IPS DF 6.9 (cell line): ENCODE measurements around the gene PRSS53.
A peak's percentile ranks its signal among the peaks of the same experiment; 100 is the strongest.

Source experiments
- DNase-seq: peaks from one replicate; pipeline ENCODE4 v3.0.0-alpha.2; 2013; ENCODE audit warnings: low read depth, low spot score
- H3K27ac ChIP-seq: one replicate; pipeline ENCODE4 v1.5.1; 2013; ENCODE audit warnings: low read length, control low read depth
- H3K27me3 ChIP-seq: 2 replicates; pipeline ENCODE4 v1.6.1; 2013; ENCODE audit warnings: mild to moderate bottlenecking, low read length; ENCODE audit not compliant: control insufficient read depth, insufficient read depth
- H3K36me3 ChIP-seq: 2 replicates; pipeline ENCODE4 v1.6.1; 2013; ENCODE audit warnings: low read length; ENCODE audit not compliant: control insufficient read depth, insufficient read depth
- H3K4me1 ChIP-seq: 2 replicates; pipeline ENCODE4 v1.6.1; 2013; ENCODE audit warnings: low read length; ENCODE audit not compliant: control insufficient read depth, insufficient read depth
- H3K4me3 ChIP-seq: 2 replicates; pipeline ENCODE4 v1.5.1; 2013; ENCODE audit warnings: mild to moderate bottlenecking, low read length
- H3K9me3 ChIP-seq: 2 replicates; pipeline ENCODE4 v1.6.1; 2013; ENCODE audit warnings: low read length, inconsistent platforms; ENCODE audit not compliant: control insufficient read depth, insufficient read depth
- WGBS: extraction: QIAGEN DNeasy Blood & Tissue Kit; methylation state at CpG from one replicate; pipeline ENCODE4 v1.1.7; 2013; ENCODE audit warnings: mixed read lengths, missing lambda C conversion rate; ENCODE audit not compliant: insufficient read length, insufficient coverage; 5-methylcytosine and 5-hydroxymethylcytosine counted together

The PRSS53 gene

DNA sequence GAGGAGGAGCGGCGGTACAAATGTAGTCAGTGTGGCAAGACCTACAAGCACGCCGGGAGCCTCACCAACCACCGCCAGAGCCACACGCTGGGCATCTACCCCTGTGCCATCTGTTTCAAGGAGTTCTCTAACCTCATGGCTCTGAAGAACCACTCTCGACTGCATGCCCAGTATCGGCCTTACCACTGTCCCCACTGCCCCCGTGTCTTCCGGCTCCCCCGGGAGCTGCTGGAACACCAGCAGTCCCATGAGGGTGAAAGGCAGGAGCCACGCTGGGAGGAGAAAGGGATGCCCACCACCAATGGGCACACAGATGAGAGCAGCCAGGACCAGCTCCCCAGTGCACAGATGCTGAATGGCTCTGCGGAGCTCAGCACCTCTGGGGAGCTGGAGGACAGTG, 11.7 kb downstream of the PRSS53 start:
- no peak for DNase-seq
- Histone ChIP-seq H3K4me3 (no peak overlapping the region), H3K27ac (no peak overlapping the region), H3K4me1 (no peaks in the 10 kb centered on the region), H3K27me3 (no peaks in the 10 kb centered on the region), H3K36me3 (peaks cover 44% of the 10 kb centered on the region), H3K9me3 (no peaks in the 10 kb centered on the region)
- no CpG with 5 or more reads among the region's 13 CpGs for WGBS

DNA sequence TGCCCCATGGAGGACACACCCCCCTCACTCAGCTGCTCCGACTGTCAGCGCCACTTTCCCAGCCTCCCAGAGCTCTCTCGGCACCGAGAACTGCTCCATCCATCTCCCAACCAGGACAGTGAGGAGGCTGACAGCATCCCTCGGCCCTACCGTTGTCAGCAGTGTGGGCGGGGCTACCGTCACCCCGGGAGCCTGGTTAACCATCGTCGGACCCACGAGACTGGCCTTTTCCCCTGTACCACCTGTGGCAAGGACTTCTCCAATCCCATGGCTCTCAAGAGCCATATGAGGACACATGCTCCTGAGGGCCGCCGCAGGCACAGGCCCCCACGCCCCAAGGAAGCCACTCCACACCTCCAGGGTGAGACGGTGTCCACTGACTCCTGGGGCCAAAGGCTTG, 12.4 kb downstream of the PRSS53 start:
- Histone ChIP-seq H3K27ac (no peak overlapping the region), H3K9me3 (no peaks in the 10 kb centered on the region), H3K27me3 (no peaks in the 10 kb centered on the region), H3K36me3 (peaks cover 42% of the 10 kb centered on the region), H3K4me3 (no peak overlapping the region), H3K4me1 (no peaks in the 10 kb centered on the region)
- no CpG with 5 or more reads among the region's 16 CpGs for WGBS
- no peak for DNase-seq

DNA sequence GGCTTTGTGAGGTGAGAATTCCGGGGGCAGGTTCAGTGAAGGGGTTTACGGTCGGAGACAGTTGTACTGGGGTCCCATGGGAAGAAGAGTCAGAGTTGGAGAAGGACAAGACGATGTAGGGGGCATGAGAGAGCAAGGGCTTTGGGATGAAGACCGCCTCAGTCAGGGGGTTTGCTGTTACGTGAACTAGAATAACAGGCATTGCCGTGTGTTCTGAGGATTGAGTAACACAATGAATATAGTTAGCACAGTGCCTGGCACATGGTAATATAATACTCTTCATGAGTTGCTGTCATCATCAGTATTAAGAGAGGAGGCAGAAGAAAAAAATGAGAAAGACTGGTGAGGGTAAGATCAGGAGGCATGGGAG, 13.9 kb downstream of the PRSS53 start:
- no peak for DNase-seq
- no CpG with 5 or more reads among the region's 7 CpGs for WGBS
- H3K4me1 ChIP-seq = no peaks in the 10 kb centered on the region
- H3K27me3 ChIP-seq = no peaks in the 10 kb centered on the region
- H3K27ac ChIP-seq = no peak overlapping the region
- H3K4me3 ChIP-seq = peak overlapping the region; percentile 73; the same call in 1 of the 2 replicates
- peaks cover 27% of the 10 kb centered on the region for H3K36me3 ChIP-seq
- H3K9me3 ChIP-seq = no peaks in the 10 kb centered on the region

DNA sequence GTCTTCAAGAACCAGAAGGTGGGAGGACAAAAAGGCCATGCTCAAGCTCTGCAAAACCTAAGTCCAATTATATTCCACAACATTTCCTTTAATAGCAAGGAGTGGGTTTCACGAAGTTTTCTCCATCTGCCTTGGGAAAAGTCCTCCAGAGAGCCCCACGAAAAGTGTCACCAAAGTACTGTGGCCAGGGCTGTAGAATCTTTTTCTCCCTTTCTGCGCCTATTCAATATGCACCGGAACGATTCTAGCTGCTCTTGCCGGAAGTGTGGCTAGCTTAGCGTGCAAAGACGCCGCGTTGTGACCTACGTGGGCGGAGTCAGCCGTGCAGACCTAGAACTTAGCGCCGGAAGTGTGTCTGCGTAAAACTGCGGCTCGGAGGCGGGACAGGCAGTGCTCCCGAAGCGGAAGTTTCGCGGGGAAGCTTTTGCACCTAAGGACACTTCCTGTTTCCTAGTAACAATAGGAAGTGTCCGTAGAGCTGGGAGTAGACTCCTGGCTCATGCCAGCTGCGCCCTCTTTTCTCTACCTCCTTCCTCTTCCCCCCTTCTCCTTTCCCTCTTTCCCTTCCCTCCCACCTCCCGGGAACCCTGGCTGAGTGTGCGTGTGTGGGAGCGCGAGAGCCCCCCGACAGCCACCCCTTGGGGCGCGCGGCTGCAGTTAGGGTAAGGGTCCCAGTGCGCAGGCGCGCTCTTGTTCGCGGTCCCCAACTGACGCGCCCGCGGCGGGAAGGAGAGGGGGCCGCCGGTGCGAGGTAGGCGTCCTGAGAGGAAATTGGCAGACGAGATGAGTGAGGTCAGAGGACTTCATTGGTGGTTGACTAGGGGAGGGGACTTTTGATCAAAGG, 14.6 kb downstream of the PRSS53 start, which contains the start of the genes ZNF646 and ZNF668:
Gene ZNF646, plus strand, starts transcription at position 453 of the 844 bp plus-strand sequence. CDS start 1,903 bp downstream, outside the sequence.
Gene ZNF668, minus strand, starts transcription at position 271 of the 844 bp plus-strand sequence. CDS start 9,781 bp downstream, outside the sequence.
- no CpG with 5 or more reads among the region's 48 CpGs for WGBS
- DNase-seq = peak; percentile 99

DNA sequence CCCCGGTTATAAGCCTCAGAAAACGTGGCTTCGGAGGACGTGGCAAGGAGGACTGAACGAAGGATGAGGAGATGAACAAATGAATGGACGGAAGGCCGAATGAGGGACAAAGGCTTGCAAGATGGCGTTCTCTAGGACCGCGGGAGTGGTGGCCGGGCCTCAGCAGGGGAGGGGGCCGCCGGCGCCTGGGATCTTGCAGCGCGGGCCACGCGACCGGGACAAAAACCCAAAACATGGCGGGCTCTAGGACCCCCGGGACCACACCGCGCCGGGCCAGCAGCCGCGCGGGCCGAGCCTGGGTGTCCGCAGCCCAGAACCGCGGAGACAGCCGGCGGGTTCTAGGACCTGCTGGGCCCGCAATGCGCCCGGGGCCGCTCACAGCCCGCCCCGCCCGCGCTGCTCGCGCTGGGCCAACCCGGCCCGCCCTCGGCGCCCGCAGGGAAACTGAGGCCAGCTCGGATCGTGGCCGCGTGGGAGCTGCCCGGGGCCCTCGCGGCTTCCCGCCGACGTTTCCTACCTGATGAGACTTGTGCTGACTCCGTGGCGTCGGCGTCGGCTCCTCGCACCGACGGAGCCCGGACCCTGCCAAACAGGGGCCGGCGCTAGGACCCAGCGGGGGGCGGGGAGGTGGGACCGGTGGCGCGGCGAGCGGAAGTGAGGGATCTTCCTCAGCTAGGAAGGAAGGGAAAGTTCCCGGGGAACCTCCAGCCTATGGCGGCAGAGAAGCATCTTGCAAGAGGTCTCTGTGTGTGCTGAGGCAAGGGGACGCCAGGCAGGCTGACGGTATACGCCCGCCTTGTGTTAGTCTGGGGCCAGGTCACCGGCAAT, 15.4 kb downstream of the PRSS53 start:
- Histone ChIP-seq H3K36me3 (peaks cover 18% of the 10 kb centered on the region), H3K9me3 (no peaks in the 10 kb centered on the region), H3K4me3 (peak overlapping the region; percentile 92), H3K27me3 (no peaks in the 10 kb centered on the region), H3K27ac (no peak overlapping the region), H3K4me1 (no peaks in the 10 kb centered on the region)
- peak; percentile 58 for DNase-seq
- WGBS = no CpG with 5 or more reads among the region's 83 CpGs

More for the DNA sequence above, 14.6 kb downstream of the PRSS53 start, which contains the start of the genes ZNF646 and ZNF668:
- no peaks in the 10 kb centered on the region for H3K9me3 ChIP-seq
- H3K36me3 ChIP-seq = peaks cover 26% of the 10 kb centered on the region
- H3K27ac ChIP-seq = no peak within 1 kb of the TSS
- H3K4me3 ChIP-seq = peak within 1 kb of the TSS; percentile 92
- no peaks in the 10 kb centered on the region for H3K4me1 ChIP-seq
- H3K27me3 ChIP-seq = no peaks in the 10 kb centered on the region

DNA sequence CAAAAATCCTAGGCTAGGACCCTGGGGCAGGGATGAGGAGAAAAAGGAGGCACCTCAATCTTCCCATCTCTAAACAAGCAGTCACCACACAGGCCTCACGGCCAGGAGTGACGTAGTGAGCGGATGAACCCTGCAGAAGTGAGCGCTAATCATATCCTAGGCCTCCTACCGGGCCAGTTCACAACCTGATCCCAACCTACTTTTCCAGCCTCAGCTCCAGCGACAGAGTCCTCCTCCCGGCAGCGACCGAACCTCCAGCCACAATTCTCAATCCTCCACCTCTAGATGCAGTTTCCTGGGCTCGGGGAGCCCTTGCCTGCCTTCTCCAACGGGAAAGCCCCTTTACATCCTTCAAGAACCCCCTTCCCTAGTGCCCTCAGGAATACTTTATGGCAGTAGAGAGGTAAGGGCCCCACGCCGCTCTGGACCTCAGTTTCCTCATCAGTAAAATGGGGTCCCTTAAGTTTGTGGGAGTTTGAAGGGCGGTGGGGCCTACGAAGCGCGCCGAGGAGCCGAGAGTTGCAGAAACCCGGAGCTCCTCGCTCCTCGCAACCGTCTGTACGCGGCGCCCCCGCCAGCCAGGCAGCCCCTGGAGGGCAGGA, 16.1 kb downstream of the PRSS53 start:
- H3K4me3 ChIP-seq = peak overlapping the region; percentile 92
- H3K9me3 ChIP-seq = no peaks in the 10 kb centered on the region
- no peaks in the 10 kb centered on the region for H3K4me1 ChIP-seq
- no CpG with 5 or more reads among the region's 27 CpGs for WGBS
- no peak overlapping the region for H3K27ac ChIP-seq
- H3K27me3 ChIP-seq = no peaks in the 10 kb centered on the region
- peaks cover 13% of the 10 kb centered on the region for H3K36me3 ChIP-seq
- no peak for DNase-seq

DNA sequence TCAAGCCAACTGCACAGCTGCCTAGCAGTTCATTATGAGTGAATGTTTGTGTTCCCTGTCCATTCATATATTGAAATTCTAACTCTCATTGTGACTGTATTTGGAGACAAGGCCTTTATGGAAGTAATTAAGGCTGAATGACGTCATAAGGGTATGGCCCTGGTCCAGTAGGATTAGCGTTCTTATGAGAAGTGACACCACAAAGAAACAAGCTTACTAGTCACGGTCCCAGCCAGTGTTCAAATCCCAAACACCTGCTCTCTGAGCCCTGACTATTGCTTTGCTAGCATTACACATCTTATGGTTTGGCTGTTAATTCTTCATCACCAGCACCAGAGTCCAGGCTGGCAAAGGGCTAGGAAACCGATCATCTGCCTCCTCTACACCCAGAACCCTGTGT, 16.9 kb downstream of the PRSS53 start:
- no peaks in the 10 kb centered on the region for H3K9me3 ChIP-seq
- no peaks in the 10 kb centered on the region for H3K4me1 ChIP-seq
- no peak overlapping the region; the same call in 1 of the 2 replicates for H3K4me3 ChIP-seq
- H3K36me3 ChIP-seq = peaks cover 6% of the 10 kb centered on the region
- H3K27me3 ChIP-seq = no peaks in the 10 kb centered on the region
- no peak overlapping the region for H3K27ac ChIP-seq
- whole genome bisulfite sequencing = no CpG with 5 or more reads among the region's 4 CpGs
- no peak for DNase-seq

DNA sequence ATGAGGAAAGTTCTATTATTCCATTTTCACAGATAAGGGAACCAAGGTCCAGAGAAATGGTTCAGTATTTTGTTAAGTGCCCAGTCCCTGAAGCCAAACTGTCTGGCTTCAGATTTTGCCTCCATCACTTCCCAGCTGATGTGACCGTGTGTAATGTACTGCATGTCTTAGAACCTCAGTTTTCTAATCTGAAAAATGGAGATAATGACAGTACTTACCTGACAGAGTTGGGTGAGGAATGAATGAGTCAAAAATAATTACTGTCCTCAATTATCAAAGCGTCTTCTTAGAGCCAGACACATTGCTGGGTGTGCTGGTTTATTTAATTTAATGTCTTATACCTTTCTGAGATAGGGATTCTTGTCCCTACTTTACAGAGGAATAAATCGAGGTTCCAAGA, 21.4 kb downstream of the PRSS53 start:
- Histone ChIP-seq H3K4me3 (no peak overlapping the region), H3K36me3 (peaks cover 4% of the 10 kb centered on the region), H3K27me3 (no peaks in the 10 kb centered on the region), H3K4me1 (no peaks in the 10 kb centered on the region), H3K27ac (no peak overlapping the region), H3K9me3 (no peaks in the 10 kb centered on the region)
- WGBS = no CpG with 5 or more reads among the region's 3 CpGs
- no peak for DNase-seq

DNA sequence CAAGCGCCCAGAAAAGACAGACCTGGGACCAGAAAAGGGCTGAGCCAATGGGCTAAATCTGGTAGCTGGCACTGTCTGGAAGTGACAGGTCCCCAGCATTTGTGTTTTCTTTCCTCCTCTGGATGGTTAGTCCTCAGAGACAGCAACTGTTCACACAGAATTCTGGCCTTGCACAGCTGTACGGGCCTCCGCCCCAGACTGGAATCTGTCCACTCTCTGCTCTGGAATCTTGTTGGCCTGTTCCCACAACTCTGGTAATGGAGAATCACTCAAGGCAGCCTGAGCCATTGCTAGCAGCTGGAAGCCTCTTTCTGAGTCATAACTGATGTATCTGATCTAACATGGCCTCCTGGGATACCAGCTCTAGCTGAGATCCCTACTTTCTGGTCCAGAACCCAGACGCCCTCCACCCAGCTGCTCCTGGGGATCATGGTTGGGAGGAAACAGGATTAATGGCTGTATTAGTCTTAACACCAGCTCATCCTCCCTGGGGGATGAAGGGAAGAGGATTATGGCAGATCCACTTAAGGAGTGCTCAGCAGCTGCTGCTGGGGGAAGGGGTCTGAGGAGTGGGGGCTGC, 23.8 kb downstream of the PRSS53 start:
- no CpG with 5 or more reads among the region's 4 CpGs for WGBS
- H3K4me1 ChIP-seq = no peaks in the 10 kb centered on the region
- no peaks in the 10 kb centered on the region for H3K27me3 ChIP-seq
- no peak for DNase-seq
- H3K36me3 ChIP-seq = peaks cover 17% of the 10 kb centered on the region
- no peak overlapping the region for H3K4me3 ChIP-seq
- H3K9me3 ChIP-seq = no peaks in the 10 kb centered on the region
- H3K27ac ChIP-seq = no peak overlapping the region
